CD4-positive, alpha-beta T cell treated with Interleukin-15 for 4 hours (primary cell): ENCODE data around the gene YWHAB.
A peak's percentile ranks its signal among the peaks of the same experiment; 100 is the strongest.
"Not testable (repeated sequence)": the region's sequence is repeated elsewhere in the genome, so short reads cannot be mapped to it uniquely, and the experiment has no call there.

Experiments used
- DNase-seq: peaks from one replicate; pipeline ENCODE4 v3.0.0-alpha.2; 2020; ENCODE audit warnings: low spot score

The YWHAB gene

GRCh38 chr20:44866703-44867335, 18.7 kb upstream of the YWHAB start:
- DNase-seq = no peak

- DNase-seq = no peak
Measured at GRCh38 chr20:44869471-44869870, 16.0 kb upstream of the YWHAB start.

GRCh38 chr20:44882360-44882759, 3.1 kb upstream of the YWHAB start:
- DNase-seq = not testable (repeated sequence)

- no peak for DNase-seq
Measured at GRCh38 chr20:44883214-44883902, 2.1 kb upstream of the YWHAB start.

GRCh38 chr20:44884907-44885391, 556 bp upstream of the YWHAB start:
- DNase-seq = no peak

- no peak for DNase-seq
Measured at GRCh38 chr20:44886266-44886651, 754 bp downstream of the YWHAB start.

GRCh38 chr20:44886828-44887227, 1.3 kb downstream of the YWHAB start:
- no peak for DNase-seq

GRCh38 chr20:44887466-44887865, 2.0 kb downstream of the YWHAB start:
- DNase-seq = no peak

- no peak for DNase-seq
Measured at GRCh38 chr20:44888226-44889103, 3.0 kb downstream of the YWHAB start.

- no peak for DNase-seq
Measured at GRCh38 chr20:44891826-44892225, 6.3 kb downstream of the YWHAB start.

- DNase-seq = no peak
Measured at GRCh38 chr20:44894959-44895358, 9.5 kb downstream of the YWHAB start.

GRCh38 chr20:44896583-44896982, 11.1 kb downstream of the YWHAB start:
- DNase-seq = no peak

GRCh38 chr20:44897133-44897532, 11.6 kb downstream of the YWHAB start:
- no peak for DNase-seq

- DNase-seq = no peak
Measured at GRCh38 chr20:44900231-44900854, 14.8 kb downstream of the YWHAB start.

- no peak for DNase-seq
Measured at GRCh38 chr20:44901974-44902373, 16.5 kb downstream of the YWHAB start.

- DNase-seq = no peak
Measured at GRCh38 chr20:44904377-44904776, 18.9 kb downstream of the YWHAB start.

- DNase-seq = no peak
Measured at GRCh38 chr20:44908987-44909871, 23.7 kb downstream of the YWHAB start.

- peak; percentile 68 for DNase-seq
Measured at GRCh38 chr20:44909872-44910689, 24.6 kb downstream of the YWHAB start, which contains the start of gene PABPC1L. Gene PABPC1L (plus strand): TSS chr20:44910060. CDS start chr20:44910144, 84 bp downstream.

GRCh38 chr20:44910690-44911262, 25.3 kb downstream of the YWHAB start:
- no peak for DNase-seq
